Breast epithelium (tissue), 4 donors: ENCODE measurements around the gene LAMA1. TPM values are rescaled to one million over a fixed set of nuclear protein-coding genes. Genes with fewer than 3 reads are reported as not detected.

ENCODE experiments used
- DNase-seq, 2 donors: peaks; one replicate each; pipeline ENCODE4 v3.0.0-alpha.2; 2019; ENCODE audit warnings: low spot score in 2 of 2
- H3K27ac ChIP-seq, 2 donors: fragments of 200-600 bp; sonication (generic) in 1 of 2; one replicate each; pipeline ENCODE4 v1.5.1; 2016 to 2019; ENCODE audit warnings: mild to moderate bottlenecking in 1 of 2
- H3K27me3 ChIP-seq, 2 donors: fragments of 200-600 bp; sonication (generic) in 1 of 2; one replicate each; pipeline versions ENCODE4 v1.5.1 to v1.6.0; 2017 to 2019; ENCODE audit warnings: control low read depth in 1 of 2, mild to moderate bottlenecking in 1 of 2
- H3K36me3 ChIP-seq: fragments of 200-600 bp; one replicate; pipeline ENCODE4 v1.5.1; 2019
- H3K4me1 ChIP-seq, 2 donors: fragments of 200-600 bp; sonication (generic); one replicate each; pipeline ENCODE4 v1.5.1; 2016 to 2019; ENCODE audit warnings: control low read depth in 1 of 2
- H3K4me3 ChIP-seq, 3 donors: fragments of 200-600 bp; sonication (generic); 1 replicate in 2 of 3; 2 replicates in 1 of 3; pipeline ENCODE4 v1.5.1; 2016 to 2019; ENCODE audit warnings: mild to moderate bottlenecking in 3 of 3, moderate library complexity in 2 of 3
- H3K9me3 ChIP-seq, 2 donors: fragments of 200-600 bp; sonication (generic) in 1 of 2; one replicate each; pipeline ENCODE4 v1.5.1; 2016 to 2019; ENCODE audit warnings: control low read depth in 1 of 2
- CTCF ChIP-seq, 3 donors: fragments of 450-650 bp; IDR thresholded peaks; one replicate each; pipeline ENCODE4 v1.5.1; 2016 to 2017; ENCODE audit warnings: antibody characterized with exemption in 3 of 3, mild to moderate bottlenecking in 3 of 3, moderate library complexity in 3 of 3
- POLR2A ChIP-seq: fragments of 450-650 bp; IDR thresholded peaks from one replicate; pipeline ENCODE4 v1.6.1; 2016; ENCODE audit warnings: antibody characterized with exemption, mild to moderate bottlenecking, moderate library complexity
- POLR2AphosphoS5 ChIP-seq, 3 donors: sonication (generic); formaldehyde crosslinking; IDR thresholded peaks; one replicate each; pipeline ENCODE4 v1.6.1; 2017; ENCODE audit warnings: antibody characterized with exemption in 3 of 3
- intact Hi-C: fragments of 100-400 bp; cut with DNase I; formaldehyde crosslinking; loops from one replicate; pipeline ENCODE4 v1.15.1; 2023; ENCODE audit warnings: low total_unique reads
- total RNA-seq, 3 donors: library from RNA; depleted of rRNA; stranded (reverse); fragments of >200 nt; gene quantifications; one replicate each; pipeline ENCODE4 v1.1.0, GENCODE V29; 2016

Gene LAMA1
- total RNA-seq, 3 donors from 2014 or later = 0.48 to 14.7 (median 10.2) TPM

- H3K27ac ChIP-seq = no peak overlapping the region
- no peak for DNase-seq
- no peaks in the 10 kb centered on the region for H3K36me3 ChIP-seq
These were observed 197.3 kb downstream of the LAMA1 start for GRCh38 chr18:6920099-6920955.

GRCh38 chr18:6917072-6917471 is 200.5 kb downstream of the LAMA1 start:
- TF ChIP-seq CTCF (IDR thresholded peaks at IDR 0.05) = no peak
- TF ChIP-seq POLR2A = no peak
- H3K27ac ChIP-seq = no peak overlapping the region
- H3K9me3 ChIP-seq = no peaks in the 10 kb centered on the region

More at GRCh38 chr18:6920099-6920955, 197.3 kb downstream of the LAMA1 start:
- no peak for TF ChIP-seq POLR2AphosphoS5 (IDR thresholded peaks at IDR 0.05)
- TF ChIP-seq CTCF (IDR thresholded peaks at IDR 0.05) = peak in 2 of 3 donors; percentile 49 to 67
- no peak for TF ChIP-seq POLR2A
- Histone ChIP-seq H3K4me3 (no peak overlapping the region), H3K9me3 (no peaks in the 10 kb centered on the region), H3K4me1 (no peaks in the 10 kb centered on the region), H3K27me3 (no peaks in the 10 kb centered on the region)
- intact Hi-C loops = no loop called here

GRCh38 chr18:6901286-6901926 is 216.2 kb downstream of the LAMA1 start:
- TF ChIP-seq POLR2AphosphoS5 (IDR thresholded peaks at IDR 0.05) = no peak
- intact Hi-C loops = no loop called here
- Histone ChIP-seq H3K27ac (no peak overlapping the region), H3K27me3 (no peaks in the 10 kb centered on the region), H3K4me3 (no peak overlapping the region), H3K9me3 (no peaks in the 10 kb centered on the region), H3K4me1 (no peaks in the 10 kb centered on the region), H3K36me3 (no peaks in the 10 kb centered on the region)
- no peak for DNase-seq

More at GRCh38 chr18:6917072-6917471, 200.5 kb downstream of the LAMA1 start:
- no peaks in the 10 kb centered on the region for H3K36me3 ChIP-seq
- no peaks in the 10 kb centered on the region for H3K4me1 ChIP-seq
- DNase-seq = no peak
- intact Hi-C loops = no loop called here
- no peak overlapping the region for H3K4me3 ChIP-seq
- no peaks in the 10 kb centered on the region for H3K27me3 ChIP-seq

GRCh38 chr18:6891788-6892187 is 225.8 kb downstream of the LAMA1 start:
- intact Hi-C loops = loop anchor here (1.0 kb wide), 1 partner anchor 7 kb away; no protein-coding TSS in a partner anchor
- Histone ChIP-seq H3K27ac (no peak overlapping the region), H3K9me3 (no peaks in the 10 kb centered on the region), H3K27me3 (no peaks in the 10 kb centered on the region), H3K4me1 (no peaks in the 10 kb centered on the region), H3K4me3 (no peak overlapping the region), H3K36me3 (no peaks in the 10 kb centered on the region)
- no peak for DNase-seq
- TF ChIP-seq CTCF (IDR thresholded peaks at IDR 0.05) (no peak), POLR2AphosphoS5 (IDR thresholded peaks at IDR 0.05) (no peak), POLR2A (no peak)

Other genes with a start within 250 kb of the LAMA1 start
- gene LRRC30, start 113.3 kb upstream of the LAMA1 start, total RNA-seq = not detected